GM10266 (cell line): Measurements from ENCODE around the gene NME5.

Experiments used
- DNase-seq: peaks from one replicate; pipeline ENCODE4 v3.0.0; 2012; ENCODE audit errors: extremely low spot score
- TF ChIP-seq, protein P1 (sequence below): IDR thresholded peaks from 2 replicates; pipeline ENCODE4 v1.5.1; 2012; ENCODE audit warnings: mild to moderate bottlenecking, low read depth; ENCODE audit not compliant: control insufficient read depth, insufficient read depth; ENCODE audit errors: missing control alignments

Gene NME5

DNA sequence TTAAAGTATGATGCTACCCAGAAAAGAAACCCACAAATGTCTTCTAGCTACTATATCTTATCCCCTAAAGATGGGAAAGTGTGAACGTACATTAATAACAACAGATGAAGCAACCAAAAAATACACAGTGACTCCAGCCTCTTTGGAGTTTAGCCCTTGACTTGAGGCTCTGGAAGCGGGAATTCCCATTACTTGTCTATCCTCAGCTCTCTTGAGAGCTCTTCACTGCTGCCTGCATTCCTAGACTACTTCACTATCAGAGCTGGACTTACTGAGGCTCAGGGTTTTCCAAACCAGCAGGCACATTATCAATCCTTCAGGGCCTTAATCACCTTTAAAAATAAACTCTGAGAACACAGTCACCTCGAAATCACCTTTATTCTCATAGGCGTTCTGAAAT is 1.0 kb upstream of the NME5 start:
- TF ChIP-seq, protein P1, sequence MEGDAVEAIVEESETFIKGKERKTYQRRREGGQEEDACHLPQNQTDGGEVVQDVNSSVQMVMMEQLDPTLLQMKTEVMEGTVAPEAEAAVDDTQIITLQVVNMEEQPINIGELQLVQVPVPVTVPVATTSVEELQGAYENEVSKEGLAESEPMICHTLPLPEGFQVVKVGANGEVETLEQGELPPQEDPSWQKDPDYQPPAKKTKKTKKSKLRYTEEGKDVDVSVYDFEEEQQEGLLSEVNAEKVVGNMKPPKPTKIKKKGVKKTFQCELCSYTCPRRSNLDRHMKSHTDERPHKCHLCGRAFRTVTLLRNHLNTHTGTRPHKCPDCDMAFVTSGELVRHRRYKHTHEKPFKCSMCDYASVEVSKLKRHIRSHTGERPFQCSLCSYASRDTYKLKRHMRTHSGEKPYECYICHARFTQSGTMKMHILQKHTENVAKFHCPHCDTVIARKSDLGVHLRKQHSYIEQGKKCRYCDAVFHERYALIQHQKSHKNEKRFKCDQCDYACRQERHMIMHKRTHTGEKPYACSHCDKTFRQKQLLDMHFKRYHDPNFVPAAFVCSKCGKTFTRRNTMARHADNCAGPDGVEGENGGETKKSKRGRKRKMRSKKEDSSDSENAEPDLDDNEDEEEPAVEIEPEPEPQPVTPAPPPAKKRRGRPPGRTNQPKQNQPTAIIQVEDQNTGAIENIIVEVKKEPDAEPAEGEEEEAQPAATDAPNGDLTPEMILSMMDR, result no peak

DNA sequence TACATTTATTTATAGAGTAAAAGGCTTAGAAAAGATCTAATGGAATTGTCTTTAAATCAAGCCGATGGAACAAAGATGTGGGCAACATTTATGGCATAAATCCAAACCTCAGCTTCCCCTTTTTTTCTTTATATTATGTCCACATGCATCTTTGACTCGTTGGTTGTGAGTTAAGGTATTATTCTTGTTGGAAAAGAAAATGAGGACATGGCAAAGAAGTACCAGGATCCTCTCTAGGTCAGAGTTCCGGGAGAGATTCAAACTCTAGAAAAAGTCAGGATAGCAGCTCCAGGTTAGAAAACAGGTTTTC is 508 bp upstream of the NME5 start:
- DNase-seq, result no peak
- TF ChIP-seq, protein P1, result no peak

More for the DNA sequence above, 1.0 kb upstream of the NME5 start:
- no peak for DNase-seq

DNA sequence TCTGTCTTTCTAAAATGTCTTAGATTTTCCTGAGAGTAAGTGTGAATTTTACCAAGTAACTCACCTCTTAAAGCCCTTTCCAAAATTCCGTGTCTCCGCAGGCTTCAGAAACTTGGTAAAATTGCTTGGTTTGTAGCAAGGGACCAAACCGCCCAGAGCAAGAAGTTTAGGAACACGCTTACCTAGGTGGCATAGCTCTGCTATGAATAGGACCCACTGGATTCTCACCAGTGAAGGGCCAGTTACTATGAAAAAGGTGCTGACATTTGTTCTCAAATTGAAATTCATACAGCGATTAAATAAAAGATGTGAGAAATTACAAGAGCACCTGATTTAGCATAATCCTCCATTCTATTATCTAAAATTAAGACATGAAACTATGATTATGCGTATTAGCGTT is 6.7 kb downstream of the NME5 start:
- TF ChIP-seq, protein P1, result no peak
- DNase-seq, result no peak

DNA sequence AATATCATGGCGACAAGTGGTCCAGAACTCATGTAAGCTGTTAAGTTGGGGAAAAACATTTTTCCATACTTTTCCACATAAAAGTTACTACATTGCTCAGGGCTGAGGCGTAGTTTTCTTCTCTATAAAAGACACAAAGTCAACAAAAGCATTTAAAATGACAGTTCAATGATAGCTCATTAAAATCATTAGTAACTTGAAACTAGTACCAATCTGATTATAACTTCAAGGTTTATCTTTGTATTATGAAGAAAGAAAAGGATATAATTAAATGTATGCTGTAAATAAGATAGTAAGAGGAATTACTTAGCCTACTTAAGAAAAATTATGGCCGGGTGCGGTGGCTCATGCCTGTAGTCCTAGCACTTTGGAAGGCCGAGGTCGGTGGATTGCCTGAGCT is 9.9 kb downstream of the NME5 start:
- TF ChIP-seq, protein P1, result no peak
- no peak for DNase-seq

- TF ChIP-seq, protein P1, result no peak
- no peak for DNase-seq
Measured at GRCh38 chr5:138128334-138128733, 10.9 kb downstream of the NME5 start.

- DNase-seq, result no peak
- TF ChIP-seq, protein P1, result no peak
Measured at GRCh38 chr5:138115254-138115653, 24.0 kb downstream of the NME5 start.

- no peak for DNase-seq
- TF ChIP-seq, protein P1, result no peak
Measured at GRCh38 chr5:138111937-138112336, 27.3 kb downstream of the NME5 start.
